ENCODE results near the gene PRAMEF13.
"Not testable (repeated sequence)": the region's sequence is repeated elsewhere in the genome, so short reads cannot be mapped to it uniquely, and the experiment has no call there.

GRCh38 chr1:13225675-13226204 lies 24.5 kb upstream of the PRAMEF13 start, which contains the start of gene PRAMEF18:
- TF ChIP-seq POLR2AphosphoS5 (IDR thresholded peaks at IDR 0.05; ENCODE audit: low read depth, low read length); CTCF (IDR thresholded peaks at IDR 0.05; ENCODE audit: control extremely low read depth in 1 of 3, insufficient read depth in 1 of 3, low read depth in 1 of 3, low read length in 3 of 3): not testable (repeated sequence)

All from H1 (cell line).